HG02938 (cell line): ENCODE measurements around the gene GP1BB.

ENCODE experiments used
- ATAC-seq: cut with Tn5 transposase; IDR thresholded peaks from one replicate; pipeline ENCODE4 v1.9.1; 2021; ENCODE audit warnings: mild to moderate bottlenecking, moderate library complexity; ENCODE audit not compliant: unreplicated experiment

The GP1BB gene

GRCh38 chr22:19754701-19755144, 31.4 kb downstream of the GP1BB start:
- ATAC-seq = no peak

GRCh38 chr22:19755145-19755710, 31.9 kb downstream of the GP1BB start:
- no peak for ATAC-seq

GRCh38 chr22:19755722-19756287, 32.5 kb downstream of the GP1BB start:
- ATAC-seq = no peak

- ATAC-seq = no peak
These were observed 33.2 kb downstream of the GP1BB start for GRCh38 chr22:19756288-19757128.

DNA sequence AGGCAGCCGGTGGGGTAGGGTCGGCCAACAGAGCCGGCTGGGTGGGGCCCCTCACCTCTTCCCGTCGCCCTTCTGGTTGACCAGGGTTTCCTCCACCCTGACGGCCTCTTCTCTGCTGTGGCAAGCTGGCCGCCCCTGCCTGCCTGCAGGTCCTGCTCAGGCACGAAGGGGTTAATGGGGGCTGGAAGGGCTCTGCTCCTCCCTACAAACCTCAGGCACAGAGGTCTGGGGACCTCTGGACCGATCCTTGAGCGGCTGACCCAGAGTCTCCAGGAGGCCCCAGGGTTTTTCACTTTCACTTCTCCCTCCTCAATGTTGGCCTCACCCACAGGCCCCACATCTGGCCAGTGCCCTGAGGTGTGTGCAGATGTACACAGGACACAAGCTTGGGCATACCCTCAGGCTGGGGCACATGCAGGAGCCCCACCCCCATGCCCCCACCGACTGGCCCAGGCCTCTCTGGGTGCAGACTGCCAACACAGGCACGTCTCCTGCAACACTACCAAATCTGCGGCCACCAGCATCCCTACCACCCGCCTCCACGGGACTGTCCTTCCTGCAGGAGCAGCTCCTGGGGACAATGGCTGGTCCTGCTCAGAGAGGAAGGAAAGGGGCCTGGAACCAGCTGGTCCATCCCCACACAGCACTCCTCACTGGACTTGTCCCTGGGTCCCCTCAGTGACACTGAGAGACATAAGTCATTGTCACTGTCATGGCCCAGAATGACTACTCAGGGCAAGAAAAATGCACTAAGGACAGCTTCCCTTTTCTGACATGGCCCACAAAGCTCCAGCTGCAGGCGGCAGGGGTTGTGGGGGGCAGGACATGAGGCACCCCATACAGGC, 34.0 kb downstream of the GP1BB start:
- ATAC-seq = no peak

DNA sequence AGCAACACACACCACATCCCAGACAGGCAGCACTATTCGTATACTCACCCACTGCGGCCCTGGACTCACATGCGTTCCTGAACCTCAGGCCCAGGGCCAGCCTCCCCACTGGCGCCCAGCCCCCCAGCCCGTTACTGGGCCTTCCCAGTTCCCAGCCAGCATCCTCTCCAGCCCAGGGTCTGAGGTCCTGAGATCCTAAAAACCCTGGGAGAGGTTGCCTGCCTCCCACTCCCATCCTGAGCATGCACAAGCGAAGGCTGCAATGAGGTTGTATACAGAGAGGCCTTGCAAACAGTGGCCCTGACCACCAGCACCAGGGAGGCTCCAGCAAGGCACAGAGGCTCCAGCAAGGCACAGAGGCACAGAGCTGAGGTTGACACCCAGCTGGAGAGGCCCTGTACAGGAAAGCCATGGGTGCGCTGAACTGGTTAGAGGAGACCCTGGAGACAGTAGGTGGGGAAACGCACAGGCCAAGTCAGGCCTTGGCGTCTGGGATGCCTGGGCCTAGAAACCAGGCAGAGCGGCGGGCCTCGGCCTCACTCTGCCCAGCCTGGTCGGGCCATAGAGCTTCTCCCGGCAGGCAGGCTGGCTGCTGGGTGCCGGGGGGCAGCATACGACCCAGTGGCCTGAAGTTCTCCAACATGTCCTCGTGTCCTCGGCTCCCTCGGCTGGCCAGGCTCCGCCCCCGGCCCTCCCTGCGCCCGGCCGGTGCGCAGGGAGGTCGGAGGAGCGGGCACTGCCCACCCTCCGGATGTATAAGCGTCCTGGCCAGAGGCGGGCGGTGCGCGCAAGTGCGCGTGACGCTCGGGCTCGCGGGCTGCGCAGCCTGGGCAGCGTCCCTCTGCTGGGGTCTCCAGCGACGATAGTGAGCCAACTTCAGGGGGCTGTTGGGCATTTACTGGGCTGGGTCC, 34.9 kb downstream of the GP1BB start:
- no peak for ATAC-seq

DNA sequence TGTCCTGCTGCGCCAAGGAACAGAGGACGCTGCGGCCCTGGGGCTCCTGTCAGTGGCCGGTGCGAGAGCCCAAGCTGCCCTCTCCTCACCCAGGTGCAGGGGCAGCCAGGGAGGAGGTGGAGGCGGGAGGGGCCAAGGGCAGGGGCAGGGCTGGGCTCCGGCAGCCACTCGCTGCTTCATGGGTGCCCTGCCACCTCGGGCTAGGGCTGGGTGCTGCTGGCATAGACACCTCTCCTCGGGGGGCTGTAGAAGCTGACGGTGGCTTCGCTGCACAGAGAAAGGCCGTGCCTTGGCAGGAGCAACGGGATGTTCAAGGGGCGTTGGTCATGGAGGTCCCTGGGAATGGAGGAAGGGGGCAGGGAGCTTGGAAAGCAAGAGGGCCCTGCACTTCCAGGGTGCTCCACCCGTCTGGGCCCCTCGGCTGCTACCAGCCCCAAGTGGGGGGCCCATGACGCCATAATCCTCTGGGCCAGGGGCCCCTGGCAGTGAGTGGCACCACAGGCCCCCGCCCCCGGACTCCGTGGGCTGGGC, 35.6 kb downstream of the GP1BB start:
- ATAC-seq = no peak

DNA sequence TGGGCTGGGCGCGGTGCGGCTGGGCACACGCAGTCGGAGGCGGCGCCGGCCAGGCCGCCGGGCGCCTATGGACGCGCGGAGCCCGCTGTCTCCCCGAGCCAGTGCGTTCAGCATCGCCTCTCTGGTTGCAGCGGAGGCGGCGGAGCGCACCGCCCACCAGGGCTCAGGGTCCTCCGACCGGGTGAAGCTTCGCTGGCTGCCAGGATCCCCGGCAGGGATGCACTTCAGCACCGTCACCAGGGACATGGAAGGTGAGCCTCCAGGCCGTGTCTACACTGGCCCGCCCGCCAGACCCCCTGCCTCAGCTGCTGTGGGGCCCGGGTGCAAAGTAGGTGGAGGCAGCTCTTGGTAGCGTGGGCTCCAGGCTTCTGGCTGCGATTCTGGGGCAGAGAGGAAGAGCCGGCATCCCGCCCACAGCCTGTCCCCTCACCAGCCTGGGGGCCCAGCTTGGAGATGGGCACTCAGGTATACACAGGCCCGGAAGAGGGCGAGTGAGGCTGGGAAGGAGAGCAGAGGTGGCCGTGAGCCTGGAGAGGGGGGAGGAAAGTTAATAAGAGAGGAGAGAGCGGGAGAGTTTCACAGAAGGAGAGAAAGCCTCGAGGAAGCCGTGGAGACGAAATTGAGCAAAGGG, 36.2 kb downstream of the GP1BB start:
- no peak for ATAC-seq

GRCh38 chr22:19760058-19760950, 37.0 kb downstream of the GP1BB start, which contains the start of gene TBX1:
Gene TBX1, plus strand, starts transcription at chr22:19760778. Its CDS starts 66 bp downstream, at chr22:19760844.
- no peak for ATAC-seq

- ATAC-seq = no peak
These were observed 37.8 kb downstream of the GP1BB start for GRCh38 chr22:19760951-19761724.

DNA sequence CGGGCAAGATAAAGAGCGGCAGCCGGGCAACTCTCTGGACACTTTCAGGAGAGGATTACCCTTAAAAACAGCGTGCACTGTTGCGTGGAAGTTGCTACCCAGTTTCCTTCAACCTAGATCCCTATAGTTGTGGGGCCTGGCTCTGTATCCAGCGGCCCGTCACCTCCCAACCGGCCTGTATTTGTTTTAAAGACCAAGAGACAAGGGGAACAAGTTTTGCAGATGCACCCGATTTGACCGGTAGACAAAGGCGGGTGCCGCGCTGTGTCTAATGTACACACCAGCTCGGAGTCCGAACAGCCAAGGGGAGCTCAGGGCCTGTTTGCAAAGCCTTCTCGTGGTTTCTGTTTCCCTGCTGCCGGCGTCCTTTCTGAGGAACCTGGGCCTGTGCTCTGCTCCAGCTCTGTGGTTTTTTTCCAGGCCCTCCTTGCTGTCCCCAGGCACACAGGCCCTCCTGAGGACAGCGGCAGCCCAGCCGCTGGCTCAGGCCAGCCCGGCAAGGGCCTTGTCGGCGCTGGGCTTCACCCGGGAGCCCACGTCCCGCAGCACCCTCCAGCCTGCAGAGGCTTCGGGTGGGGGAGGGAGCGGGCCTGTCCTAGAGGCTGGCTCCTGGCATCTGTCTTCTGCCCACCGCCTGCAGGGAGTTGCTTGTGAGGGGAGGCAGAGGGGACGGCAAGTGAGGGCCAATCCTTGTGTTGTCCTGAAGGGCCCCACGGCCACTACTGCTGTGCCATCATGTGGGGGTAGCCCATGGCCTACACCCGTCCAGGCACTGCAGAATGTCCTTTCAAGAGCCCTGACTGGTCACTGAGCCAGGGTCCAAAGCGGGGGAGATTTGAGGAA, 38.6 kb downstream of the GP1BB start:
- no peak for ATAC-seq

- ATAC-seq = no peak
These were observed 39.5 kb downstream of the GP1BB start for GRCh38 chr22:19762568-19763457.

DNA sequence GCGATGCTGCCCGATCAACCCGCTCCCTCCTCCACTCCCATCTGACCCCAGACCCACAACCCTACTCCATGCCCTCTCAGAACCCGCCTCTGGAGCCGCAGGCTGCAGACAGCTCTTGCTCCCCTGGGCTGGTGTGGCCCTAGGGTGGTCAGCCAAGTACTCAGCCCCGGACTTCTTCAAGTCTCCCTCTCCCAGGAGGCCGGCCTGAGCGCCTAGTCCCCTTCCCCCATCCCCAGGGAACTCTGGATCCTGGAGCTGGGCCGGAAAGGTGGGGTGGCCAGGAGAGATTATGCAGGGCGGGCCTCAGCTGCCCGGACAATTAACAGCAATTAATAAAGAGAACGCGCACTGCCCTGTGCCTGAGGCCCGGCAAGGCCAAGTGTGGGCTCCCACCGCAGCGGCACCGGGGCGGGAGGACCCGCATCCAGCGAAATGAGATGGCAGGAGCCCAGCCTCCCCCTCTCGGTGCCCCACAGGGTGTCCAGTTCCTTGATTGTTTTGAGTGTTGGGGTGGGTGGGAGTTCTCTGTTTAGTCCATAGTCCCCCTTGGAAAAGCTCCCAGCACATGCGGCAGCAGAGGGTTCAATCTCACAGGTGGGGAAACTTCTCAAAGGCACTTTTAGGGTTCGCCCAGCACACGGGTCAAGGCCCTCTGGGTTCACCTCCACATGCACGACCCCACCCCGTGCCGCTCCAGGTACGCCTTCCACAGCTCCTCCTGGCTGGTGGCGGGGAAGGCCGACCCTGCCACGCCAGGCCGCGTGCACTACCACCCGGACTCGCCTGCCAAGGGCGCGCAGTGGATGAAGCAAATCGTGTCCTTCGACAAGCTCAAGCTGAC, 40.3 kb downstream of the GP1BB start:
- ATAC-seq = no peak

- ATAC-seq = no peak
These were observed 40.9 kb downstream of the GP1BB start for GRCh38 chr22:19764299-19764593.
